GM12801 (cell line): Measurements from ENCODE around the gene TTC13.

Source experiments
- TF ChIP-seq, protein P1 (sequence below): IDR thresholded peaks from one replicate; pipeline ENCODE4 v1.5.1; 2011; ENCODE audit warnings: control low read depth; ENCODE audit not compliant: insufficient read length; ENCODE audit errors: extremely low read depth

Gene TTC13

DNA sequence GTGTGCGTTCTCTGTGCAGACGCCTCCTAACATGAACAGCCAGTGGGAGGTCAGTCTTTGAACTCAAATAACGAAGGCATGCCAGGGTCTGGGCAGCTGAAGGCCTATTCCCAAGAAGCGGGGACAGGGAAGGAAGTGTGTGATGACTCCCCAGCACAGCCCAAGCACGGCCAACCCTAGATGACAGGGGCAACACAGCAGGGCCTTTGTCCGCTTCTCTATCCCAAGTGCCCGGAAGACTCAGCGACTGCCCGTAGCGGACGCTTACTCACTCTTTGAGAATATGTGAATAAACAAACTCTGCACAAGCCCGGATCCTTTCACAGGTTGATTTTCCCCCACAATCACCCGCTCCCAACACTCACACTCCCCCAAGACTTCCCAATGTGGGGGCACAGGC, 121.6 kb downstream of the TTC13 start:
- TF ChIP-seq, protein P1, sequence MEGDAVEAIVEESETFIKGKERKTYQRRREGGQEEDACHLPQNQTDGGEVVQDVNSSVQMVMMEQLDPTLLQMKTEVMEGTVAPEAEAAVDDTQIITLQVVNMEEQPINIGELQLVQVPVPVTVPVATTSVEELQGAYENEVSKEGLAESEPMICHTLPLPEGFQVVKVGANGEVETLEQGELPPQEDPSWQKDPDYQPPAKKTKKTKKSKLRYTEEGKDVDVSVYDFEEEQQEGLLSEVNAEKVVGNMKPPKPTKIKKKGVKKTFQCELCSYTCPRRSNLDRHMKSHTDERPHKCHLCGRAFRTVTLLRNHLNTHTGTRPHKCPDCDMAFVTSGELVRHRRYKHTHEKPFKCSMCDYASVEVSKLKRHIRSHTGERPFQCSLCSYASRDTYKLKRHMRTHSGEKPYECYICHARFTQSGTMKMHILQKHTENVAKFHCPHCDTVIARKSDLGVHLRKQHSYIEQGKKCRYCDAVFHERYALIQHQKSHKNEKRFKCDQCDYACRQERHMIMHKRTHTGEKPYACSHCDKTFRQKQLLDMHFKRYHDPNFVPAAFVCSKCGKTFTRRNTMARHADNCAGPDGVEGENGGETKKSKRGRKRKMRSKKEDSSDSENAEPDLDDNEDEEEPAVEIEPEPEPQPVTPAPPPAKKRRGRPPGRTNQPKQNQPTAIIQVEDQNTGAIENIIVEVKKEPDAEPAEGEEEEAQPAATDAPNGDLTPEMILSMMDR, result no peak
